GM19035 (cell line): Measurements from ENCODE around the gene BOC.
A peak's percentile ranks its signal among the peaks of the same experiment; 100 is the strongest.

Experiments used
- ATAC-seq: cut with Tn5 transposase; IDR thresholded peaks from one replicate; pipeline ENCODE4 v1.9.1; 2021; ENCODE audit not compliant: unreplicated experiment

The BOC gene

DNA sequence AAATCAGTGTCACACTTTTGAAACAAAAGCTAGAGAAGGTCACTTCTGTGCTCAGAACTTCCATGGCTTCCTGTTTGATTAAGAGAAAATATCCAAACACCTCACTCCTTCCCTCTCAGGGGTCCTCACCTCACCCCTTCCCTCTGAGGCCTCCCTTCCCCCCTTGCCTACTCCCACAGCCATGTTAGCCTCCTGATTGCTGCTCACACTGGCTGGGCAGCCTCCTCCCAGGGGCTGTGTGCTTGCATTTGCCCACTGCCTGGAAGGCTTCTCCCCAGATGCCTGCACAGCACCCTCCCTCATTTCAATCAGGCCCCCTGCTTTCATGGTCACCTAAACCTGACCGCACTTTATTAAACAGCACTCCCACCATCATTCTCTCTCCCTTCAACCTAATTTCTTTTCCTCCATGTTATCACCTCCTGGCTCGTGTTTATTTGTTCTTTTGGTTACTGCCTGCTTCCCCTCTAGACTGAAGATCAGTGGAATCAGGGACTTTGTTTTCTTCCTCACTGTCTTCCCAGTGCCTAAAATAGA lies 10.4 kb downstream of the BOC start:
- no peak for ATAC-seq

DNA sequence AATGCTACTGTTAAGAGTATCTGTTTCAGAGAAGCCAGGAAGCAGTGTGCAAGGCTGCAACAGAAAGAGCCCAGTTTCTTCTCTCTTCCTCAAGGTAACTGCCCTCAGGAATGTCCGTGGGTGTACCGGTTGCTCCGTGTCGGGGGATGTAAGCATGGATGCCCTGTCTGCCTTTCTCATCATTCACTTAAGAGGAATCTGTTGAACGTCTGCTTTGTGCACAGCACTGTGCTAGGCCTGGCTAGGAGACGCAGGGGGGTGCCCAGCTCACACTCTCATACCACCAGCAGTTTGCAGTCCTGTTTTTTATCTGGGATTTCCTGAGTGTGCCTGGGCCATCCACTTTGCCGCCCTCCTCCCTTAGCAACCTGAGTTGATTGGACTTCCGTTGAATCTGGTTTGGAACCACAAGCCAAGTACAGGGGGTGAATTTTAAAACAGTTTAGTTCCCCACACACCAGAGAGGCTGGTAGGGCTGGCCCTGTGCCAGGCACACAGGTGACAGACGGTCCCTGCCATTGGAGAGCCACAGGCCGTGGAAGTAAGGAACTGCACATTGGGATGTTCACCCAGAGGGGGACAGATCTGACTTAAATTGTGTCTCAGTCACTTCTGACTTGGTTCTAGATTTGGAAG lies 11.2 kb downstream of the BOC start:
- no peak for ATAC-seq

DNA sequence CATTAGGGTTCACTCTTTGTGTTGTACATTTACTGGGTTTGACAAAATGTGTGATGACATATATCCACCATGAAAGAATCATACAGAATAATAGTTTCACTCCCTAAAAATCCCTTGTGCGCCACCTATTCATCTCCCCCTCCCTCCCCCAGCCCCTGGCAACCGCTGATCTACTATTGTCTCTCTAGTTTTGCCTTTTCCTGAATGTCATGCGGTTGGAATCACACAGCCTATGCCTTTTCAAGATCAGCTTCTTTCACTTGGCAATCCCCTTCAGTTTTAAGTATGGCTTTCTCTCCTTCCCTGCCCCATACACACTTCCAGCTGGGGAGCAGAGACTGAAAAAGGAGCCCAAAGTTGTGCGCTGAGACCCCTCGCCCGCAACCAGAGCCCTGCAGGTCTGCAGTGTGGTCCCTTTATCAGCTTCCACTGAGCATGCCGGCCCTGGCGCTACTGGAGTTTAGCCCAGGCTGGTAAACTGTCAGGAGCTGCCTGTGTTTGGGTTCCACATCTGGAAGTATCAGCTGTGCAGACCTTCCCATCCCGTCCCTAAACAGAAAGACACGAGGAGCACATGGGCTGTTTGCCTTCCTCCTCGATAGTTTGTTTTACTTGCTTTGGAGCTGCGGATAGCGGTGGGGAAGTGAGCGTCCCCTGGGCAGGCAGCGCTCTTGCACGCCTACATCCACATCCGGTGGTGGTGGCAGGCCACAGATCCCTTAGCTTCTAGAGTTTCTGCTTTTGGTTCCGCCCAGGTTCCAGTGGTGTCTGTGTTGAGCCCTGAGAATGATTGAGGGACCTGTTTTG lies 12.3 kb downstream of the BOC start:
- peak; percentile 68 for ATAC-seq

DNA sequence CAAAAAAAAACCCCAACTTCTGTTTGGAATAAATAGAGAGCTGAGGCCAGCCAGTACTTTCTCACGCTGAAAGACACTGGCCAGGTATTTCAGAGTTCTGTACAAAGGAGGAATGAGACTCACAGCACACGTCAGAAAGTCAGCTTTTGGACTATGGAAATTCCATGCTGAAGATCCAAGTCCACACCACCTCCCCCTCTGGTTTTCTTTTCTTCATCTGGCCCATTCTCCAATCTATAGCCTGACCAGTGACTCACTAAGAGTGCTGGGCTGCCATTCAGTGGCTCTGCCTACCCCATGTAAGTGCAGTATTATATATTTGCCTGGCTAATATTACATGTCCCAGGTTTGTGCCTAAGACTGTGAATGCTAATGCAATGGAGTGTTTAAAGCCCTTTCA lies 13.9 kb downstream of the BOC start:
- ATAC-seq: no peak

DNA sequence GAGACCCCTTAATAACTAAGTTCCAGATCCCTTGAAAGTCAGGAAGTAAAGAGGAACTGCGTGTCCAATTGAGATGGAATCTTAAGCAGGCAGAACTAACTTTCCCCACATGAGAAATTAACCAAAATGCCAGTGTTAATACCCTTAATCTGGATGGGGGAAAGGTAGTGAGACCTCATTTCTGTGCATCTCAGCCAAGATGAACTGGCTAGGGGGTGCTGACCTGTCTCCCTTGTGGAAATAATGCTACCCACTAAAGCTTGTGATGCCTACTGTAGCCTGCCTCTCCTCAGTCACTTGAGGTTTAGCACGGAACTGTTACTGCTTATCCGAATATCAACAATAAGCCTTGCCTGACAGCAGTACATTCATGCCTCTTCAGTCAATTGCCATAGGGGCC lies 15.1 kb downstream of the BOC start:
- no peak for ATAC-seq

DNA sequence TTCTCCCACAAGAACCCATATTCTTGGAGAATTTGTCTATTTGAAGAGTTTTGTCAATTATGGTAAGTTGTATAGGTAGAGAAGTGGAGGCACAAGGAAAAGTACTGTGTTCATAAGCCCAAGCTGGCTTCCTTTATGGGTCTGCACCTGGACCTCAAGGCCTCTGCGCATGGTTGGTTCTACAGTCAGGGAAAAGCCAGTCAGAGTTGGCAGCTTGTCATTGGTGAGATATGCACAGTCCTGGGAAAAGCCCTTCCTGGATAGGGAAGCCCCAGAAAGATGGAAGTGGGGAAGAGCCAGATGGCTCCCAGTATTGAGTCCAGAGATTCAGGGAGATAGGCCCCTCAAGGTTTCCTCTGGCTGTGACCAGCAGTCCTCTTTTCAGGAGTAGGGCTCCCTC lies 15.8 kb downstream of the BOC start:
- ATAC-seq: no peak

DNA sequence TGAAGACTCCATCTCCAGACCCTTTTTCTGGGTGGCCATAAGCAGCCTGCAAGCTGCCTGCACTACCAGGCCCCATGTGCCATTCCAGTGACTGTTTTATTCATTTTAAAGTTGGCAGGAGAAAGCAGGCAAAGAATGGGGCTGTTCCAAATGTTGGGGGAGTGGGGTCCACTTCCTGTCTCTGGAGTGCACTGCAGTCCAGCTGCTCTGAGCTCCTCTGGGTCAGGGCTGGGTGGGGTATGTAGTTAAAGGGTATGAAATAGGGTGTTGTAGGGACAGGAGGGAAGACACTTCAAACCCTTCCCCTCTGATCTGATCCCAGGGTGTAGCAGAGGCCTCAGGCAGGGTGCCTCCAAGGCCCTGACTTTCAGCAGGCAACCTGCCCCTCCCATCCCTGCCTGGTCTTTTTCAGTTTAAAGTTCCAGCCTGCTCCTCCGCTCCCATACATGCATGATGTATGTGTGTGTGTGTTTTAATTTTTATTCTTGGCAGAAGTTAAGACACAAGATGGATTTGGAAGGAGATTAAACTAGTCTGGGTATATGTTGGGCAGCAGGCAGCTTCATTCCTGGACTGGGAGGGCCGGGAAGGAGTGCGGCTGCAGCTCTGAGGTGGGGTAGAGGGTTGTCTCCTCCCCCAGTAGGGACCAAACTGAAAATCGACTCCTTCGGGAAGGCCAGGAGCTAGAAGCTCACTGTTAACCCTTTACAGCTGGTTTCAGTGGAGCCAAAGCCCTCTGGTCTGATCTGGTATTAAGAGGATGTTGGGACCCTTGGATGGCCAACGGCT lies 17.3 kb downstream of the BOC start:
- no peak for ATAC-seq

DNA sequence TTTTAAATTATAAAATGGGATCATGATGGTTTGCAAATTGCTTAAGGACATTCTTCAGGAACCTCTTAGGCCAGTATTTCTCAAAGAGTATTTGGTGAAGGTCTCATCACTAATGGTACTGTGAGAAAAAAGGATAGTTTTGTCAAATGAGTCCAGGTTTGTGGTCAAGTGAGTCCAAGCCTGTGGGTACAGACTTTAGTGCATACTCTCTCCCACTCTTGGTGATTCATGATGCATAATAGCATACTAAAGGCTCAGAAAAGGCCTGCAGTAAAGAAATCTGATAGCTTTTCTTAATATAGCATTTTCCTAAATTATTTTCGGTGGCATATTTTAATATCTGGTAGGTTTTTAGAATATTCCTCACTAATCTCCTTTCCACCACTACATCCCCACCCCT lies 20.0 kb downstream of the BOC start:
- ATAC-seq: no peak

DNA sequence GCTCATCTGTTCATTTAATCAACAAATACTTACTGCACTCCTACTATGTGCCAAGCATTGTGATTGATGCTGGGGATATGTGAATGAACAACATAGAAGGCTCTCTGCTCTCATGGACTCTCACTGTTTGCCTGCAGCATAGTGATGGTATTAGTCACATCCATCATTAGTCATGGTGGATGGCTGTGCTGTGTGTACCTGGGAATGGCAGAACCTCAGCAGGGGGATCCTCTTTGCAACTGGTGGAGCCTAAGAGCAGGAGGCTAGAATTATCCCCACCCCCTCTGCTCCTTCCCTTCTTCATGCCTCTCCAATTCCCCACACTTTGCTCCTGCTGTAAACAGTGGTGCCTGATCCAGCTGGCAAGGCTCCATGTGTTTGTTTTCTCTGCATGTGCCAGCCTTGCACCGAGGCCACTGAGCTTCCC lies 20.5 kb downstream of the BOC start:
- no peak for ATAC-seq

DNA sequence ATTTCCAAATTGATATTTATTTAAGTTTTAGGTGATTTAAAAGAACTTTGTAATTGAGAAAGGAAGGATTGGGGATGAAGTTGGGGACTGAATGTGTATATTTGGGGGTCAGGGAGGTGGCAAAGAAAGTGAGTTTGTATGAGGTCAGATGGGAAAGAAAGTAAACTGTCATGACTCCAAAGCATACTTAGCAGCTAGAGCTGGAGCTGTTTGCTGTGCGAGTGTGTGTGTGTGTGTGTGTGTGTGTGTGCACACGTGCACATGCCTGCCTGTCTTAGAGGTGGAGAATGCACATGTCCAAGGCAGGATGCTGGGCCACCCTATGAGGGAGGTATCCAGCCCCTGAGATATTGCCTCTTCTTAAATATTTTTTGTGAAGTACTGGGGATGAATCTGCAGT lies 21.0 kb downstream of the BOC start:
- no peak for ATAC-seq

DNA sequence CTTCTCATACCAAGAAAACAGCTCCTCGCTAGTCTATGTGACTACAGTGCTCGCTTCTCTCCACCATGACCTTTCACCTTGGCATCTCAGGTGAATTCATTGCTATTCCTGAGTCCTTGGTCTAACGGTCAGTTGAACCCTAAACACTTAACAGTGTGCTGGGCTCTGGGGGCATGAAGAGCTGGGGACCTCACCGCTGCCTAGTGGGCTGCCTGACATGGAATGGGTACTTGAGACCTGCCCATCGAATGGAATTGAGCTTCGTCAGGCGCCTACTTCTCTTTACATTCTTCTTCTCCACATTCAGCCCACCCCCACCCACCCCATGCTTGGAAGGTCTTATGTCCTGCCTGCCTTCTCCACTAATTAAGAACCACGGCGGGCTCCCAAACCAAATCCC lies 22.1 kb downstream of the BOC start:
- no peak for ATAC-seq

DNA sequence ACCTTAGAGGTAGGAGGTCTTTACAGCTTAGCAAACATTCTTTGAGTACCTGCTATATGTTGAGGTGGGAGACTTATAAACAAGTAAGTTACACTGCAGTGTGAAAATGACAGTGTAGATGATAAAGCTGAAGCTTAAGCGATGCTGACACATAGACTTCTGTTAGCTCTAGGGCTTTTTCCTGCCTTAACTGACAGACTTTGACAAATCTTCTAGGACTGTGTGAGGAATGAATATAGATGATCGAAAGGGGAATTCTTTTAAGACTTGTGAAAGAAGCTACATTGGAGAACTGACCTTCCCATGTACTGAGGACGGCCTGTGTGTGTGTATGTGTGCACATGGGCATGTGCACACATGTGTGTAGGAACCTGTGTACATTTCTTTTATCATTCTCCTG lies 22.7 kb downstream of the BOC start:
- no peak for ATAC-seq

DNA sequence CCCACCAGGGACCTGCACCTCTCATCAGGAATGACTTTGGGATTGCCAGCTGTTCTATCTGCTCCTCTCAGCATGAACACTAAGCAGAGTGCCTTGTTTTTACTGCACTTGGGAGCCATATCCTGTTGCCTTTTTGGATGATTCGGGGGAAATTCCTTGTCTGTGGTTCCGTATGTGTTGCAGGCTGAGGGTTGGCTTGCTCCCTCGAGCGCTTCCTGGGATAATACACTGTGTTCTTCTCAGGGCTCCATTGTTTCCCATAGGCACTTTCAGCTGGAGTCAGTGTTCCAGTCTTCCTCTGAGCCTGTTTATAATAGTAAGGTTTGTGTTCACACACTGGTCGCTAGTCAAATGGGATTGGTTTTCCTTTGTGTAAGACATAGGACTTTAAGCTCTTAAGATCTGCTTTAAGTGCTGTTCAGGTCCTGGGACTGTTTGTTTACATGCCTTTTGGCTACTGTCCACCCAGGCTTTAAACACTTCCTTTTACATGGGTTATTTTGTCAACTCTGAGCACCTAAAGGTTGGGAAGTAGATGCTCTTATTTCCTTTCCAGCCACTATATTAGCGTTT lies 23.4 kb downstream of the BOC start:
- ATAC-seq: no peak

DNA sequence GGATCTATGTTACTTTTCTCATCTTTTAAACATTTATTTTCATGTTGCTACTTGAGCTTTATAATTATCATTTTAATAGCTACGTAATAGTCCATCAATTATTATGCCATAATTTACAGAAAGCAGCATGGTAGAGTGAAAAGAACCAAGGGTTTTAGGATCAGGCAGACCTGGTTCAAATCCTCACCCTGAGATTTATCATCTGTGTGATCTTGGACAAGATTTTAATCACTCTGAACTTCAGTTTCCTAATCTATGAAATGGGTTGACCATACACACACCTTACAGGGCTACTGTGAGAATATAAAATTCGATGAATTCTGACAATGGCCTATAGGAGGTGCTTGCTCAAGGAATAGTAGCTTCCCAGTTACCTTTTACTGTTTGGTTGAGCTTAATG lies 27.1 kb downstream of the BOC start:
- no peak for ATAC-seq

DNA sequence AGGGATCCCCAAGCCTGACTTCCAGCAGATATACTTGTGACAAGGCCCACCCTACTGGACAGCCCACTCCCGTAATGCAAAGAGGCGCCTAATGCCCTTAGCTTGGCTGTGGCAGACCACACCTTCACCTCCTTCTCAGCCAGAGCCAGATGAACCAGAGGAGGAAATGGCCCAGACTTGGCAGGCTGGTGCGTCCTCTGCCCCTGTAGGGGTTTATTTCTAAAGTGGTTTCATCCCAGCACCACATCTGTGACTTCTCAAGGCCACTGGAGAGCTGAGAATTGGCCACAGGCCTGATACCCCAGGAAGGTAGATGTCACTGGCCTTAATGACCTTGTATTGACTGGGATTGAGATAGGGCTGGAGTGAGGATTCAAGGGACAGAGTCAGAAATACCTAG lies 29.5 kb downstream of the BOC start:
- no peak for ATAC-seq

DNA sequence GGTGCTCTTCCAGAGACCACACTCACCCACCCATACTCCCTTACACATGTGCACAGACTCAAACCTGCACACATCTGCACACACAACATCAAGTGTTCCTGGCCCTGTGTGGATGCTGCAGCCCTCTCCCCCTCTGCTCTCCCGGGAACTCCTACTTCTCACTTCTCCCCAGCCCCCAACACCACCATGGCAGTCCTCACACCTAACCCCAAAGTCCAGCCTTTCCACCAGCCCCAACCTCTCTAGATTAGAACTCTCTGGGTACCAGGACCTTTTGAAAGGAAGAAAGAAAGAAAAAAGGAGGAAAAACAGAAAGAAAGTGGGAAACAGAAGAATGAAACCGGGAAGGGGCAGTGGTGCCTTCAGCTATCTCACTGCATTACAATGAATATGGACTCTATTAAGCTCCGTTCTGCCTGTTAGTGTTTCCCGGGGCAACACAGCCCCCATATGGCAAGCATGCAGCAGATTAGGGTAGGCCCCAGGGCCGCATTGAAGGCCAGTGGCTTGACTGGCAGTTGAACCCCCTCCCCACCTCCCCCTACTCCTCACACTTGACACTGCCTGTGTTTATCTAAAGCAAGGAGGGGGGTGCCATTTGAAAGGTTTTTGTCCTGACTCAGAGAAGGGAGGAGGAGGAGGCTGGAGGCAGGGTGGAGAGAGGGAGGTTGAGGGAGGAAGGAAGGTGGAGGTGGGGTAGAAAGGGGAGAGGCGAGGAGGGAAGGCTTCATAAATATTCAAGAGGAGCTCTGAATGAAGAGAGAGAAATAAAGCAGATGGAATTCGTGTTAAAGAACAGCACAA lies 30.1 kb downstream of the BOC start:
- no peak for ATAC-seq

DNA sequence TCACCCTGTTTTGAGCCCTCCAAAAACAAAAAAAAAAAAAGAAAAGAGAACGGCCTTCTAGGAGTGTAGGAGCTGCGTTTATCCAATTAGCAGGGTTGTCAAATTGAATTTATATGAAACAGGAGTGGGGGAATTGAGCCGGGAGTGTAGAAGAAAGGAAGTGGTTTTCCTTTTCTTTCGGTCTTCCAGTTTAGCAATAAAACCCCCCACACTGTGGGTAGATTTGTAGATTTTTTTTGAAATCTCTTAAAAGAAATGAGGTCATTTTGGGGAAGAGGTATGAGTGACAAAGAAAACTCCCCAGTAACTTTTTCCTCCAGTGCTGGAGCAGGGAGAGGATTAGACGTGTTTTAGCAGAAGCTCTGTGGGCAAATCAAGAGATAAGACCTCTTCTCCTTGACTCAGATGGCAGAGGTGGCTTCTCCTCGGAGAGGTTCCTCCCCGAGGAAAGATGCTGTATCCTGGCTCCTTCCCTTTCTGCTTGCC lies 30.8 kb downstream of the BOC start:
- ATAC-seq: no peak

DNA sequence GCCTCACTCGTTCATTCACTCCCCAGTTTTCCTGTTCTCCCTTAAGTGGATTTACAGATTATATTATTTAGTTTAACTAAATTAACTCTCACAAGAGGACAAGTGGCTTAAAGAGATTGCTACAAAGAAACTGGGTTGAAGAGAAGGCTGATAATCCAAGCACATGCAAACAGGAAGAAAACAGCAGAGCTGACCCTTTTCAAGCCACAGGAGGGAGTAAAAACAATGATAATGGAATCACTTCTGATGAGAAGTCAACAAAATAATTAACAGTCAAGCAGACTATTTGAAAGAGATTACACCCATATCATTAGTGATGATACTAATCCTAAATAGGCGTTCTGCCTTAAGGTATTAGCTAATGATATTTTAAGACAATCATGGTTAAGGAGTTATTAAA lies 31.7 kb downstream of the BOC start:
- ATAC-seq: no peak

DNA sequence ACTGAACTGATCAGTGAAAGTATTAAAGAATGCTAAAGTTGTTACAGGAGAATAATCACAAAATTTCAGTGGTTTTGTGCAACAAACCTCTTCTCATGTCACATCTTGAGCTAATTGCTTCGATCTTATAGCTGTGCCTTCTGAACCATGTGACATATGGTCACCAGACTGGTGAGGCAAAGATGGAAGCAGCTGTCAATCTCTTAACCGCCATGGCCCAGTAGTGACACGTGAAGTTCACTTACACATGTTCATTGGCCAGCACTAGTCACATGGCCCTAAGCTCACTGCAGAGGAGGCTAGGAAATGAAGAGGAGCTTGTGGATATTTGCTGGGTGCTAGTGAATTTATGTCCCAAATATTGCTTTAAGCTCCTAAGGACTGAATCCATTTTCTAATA lies 32.5 kb downstream of the BOC start:
- ATAC-seq: no peak

DNA sequence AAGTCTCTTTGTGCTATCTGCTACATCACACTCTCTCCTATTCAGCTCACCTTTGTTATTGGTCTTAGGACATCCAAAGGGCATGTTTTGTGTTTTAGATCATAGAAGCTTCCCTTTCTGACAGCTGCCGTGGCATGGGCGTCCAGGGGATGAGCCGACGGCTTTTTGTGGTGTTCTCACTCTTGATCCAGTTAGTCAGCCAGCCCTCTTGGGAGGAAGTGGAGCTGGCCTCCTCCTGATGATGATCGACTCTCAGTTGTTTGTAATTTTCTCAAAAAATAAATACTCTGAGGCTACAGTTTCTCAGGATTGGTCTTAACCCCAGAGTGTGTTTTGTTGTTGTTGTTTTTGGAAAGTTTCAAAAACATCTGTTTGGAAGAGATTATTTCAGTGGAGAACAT lies 34.4 kb downstream of the BOC start:
- ATAC-seq: no peak
